Tibial nerve (tissue), 3 donors: Measurements from ENCODE around the gene TRNP1.

Experiments
- CTCF ChIP-seq, 5 experiments: fragments of 200-600 bp in 3 of 5; fragments of 450-650 bp in 2 of 5; sonication (generic) in 3 of 5; IDR thresholded peaks; one replicate each; pipeline ENCODE4 v1.5.1; 2016 to 2019; ENCODE audit warnings: antibody characterized with exemption in 5 of 5, mild to moderate bottlenecking in 3 of 5, moderate library complexity in 2 of 5
- POLR2A ChIP-seq, 2 donors: fragments of 450-650 bp; IDR thresholded peaks; one replicate each; pipeline ENCODE4 v1.6.1; 2017; ENCODE audit warnings: antibody characterized with exemption in 2 of 2, mild to moderate bottlenecking in 2 of 2, moderate library complexity in 2 of 2

DNA sequence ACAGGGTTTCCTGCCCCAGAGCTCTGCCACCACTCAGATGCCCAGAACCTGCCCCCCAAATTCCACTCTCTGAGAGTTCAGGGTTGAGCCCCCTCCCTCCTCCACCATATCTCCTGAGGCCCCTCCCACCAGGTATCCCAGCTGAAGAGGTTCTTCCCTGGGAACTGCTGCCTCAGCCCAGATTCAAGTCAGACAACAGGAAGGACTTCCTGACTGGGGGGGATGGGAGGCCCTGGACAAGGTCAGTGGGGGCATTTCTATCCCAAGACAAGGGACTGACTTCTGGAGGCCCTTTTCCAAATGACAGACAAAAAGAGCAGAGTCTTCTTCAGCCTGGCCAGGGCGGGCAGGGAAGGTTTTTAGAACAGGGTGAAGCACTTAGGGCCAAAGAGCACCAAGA lies 43.2 kb downstream of the TRNP1 start:
- no peak for TF ChIP-seq POLR2A (IDR thresholded peaks at IDR 0.05)
- no peak for TF ChIP-seq CTCF (IDR thresholded peaks at IDR 0.05)
